ENCODE data around the gene RAB11FIP4.

DNA sequence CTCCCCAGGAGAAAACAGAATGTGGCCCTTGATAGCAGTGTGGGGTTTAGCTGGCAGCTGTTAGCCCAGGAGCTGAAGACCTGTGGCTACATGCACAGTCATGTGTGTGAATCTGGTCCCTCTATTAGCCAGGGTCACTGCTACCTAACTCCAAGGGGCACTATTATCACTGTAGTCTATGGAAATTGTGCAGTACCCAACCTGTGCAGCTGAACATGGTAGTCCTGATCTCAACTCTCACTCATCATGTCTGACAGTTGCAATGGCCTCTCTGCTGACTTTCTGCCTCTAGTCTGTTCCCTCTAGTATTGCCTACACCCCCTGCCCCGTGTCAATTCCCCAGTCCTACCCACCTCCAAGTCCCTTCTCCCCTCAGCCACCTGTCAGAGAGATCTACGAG, 67.4 kb downstream of the RAB11FIP4 start:
- TF ChIP-seq EP300 (IDR thresholded peaks at IDR 0.05; ENCODE audit: borderline replicate concordance in 1 of 2, low read depth in 1 of 2, low read length in 1 of 2) (no peak), RAD21 (IDR thresholded peaks at IDR 0.05; ENCODE audit: low read length) (no peak), TCF12 (IDR thresholded peaks at IDR 0.05) (no peak)
- TF ChIP-seq, protein P1, sequence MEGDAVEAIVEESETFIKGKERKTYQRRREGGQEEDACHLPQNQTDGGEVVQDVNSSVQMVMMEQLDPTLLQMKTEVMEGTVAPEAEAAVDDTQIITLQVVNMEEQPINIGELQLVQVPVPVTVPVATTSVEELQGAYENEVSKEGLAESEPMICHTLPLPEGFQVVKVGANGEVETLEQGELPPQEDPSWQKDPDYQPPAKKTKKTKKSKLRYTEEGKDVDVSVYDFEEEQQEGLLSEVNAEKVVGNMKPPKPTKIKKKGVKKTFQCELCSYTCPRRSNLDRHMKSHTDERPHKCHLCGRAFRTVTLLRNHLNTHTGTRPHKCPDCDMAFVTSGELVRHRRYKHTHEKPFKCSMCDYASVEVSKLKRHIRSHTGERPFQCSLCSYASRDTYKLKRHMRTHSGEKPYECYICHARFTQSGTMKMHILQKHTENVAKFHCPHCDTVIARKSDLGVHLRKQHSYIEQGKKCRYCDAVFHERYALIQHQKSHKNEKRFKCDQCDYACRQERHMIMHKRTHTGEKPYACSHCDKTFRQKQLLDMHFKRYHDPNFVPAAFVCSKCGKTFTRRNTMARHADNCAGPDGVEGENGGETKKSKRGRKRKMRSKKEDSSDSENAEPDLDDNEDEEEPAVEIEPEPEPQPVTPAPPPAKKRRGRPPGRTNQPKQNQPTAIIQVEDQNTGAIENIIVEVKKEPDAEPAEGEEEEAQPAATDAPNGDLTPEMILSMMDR (IDR thresholded peaks at IDR 0.05), result no peak
